Measurements from ENCODE around the gene C16orf90.

DNA sequence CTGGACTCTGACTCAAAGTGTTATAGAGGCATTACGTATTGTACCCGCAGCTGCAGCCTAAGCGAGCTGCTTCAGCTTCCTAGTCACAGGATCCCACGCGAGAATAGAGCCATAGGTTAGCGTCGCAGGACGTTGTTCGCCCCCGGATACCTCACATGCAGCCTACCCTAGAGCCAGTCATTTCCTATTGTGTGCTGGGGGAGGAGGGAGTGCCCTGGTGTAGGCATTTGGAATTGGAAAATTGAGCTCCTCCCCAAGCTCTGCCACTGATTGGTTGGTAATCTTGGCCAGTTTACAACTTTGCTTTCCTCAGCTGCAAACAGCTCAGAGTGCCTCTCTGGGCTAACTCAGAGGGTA is 51.3 kb downstream of the C16orf90 start:
- TF ChIP-seq, protein P1, sequence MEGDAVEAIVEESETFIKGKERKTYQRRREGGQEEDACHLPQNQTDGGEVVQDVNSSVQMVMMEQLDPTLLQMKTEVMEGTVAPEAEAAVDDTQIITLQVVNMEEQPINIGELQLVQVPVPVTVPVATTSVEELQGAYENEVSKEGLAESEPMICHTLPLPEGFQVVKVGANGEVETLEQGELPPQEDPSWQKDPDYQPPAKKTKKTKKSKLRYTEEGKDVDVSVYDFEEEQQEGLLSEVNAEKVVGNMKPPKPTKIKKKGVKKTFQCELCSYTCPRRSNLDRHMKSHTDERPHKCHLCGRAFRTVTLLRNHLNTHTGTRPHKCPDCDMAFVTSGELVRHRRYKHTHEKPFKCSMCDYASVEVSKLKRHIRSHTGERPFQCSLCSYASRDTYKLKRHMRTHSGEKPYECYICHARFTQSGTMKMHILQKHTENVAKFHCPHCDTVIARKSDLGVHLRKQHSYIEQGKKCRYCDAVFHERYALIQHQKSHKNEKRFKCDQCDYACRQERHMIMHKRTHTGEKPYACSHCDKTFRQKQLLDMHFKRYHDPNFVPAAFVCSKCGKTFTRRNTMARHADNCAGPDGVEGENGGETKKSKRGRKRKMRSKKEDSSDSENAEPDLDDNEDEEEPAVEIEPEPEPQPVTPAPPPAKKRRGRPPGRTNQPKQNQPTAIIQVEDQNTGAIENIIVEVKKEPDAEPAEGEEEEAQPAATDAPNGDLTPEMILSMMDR (IDR thresholded peaks at IDR 0.05) = no peak
- TF ChIP-seq POLR2AphosphoS5 (IDR thresholded peaks at IDR 0.05) = no peak
